ENCODE measurements around the gene EDNRA.
A peak's percentile ranks its signal among the peaks of the same experiment; 100 is the strongest.

Gene EDNRA

DNA sequence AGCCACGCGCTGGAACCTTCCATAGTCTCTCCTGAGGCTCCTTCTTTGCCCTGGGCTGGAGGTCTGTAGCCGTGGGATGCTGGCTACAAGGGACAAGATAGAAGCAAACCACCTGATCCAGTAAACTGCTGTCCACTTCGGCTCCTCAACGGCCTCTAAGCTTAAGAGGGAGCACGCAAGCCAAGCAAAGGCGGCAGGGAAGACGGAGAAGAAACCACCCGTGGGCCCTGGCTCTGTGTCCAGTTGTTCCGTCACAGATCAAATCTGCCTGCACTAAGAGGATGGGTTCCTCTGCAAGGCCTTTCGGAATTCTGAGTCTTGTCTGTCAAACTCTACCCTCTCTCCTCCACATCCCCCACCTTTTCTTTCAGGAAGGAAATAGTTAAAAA is 401 bp upstream of the EDNRA start:
- no peaks in the 10 kb centered on the region for H3K9me3 ChIP-seq (ENCODE audit: insufficient read depth, low read depth, low read length)
- peak overlapping the region; percentile 68 for H3K9ac ChIP-seq (ENCODE audit: low read depth, low read length)
- peaks cover 6% of the 10 kb centered on the region for H3K4me1 ChIP-seq (ENCODE audit: insufficient read depth, low read length)
- H3K27ac ChIP-seq (ENCODE audit: low read depth, low read length) = no peak overlapping the region
- H3K36me3 ChIP-seq (ENCODE audit: insufficient read depth, low read length) = no peaks in the 10 kb centered on the region
- peak overlapping the region; percentile 72 for H3K4me3 ChIP-seq (ENCODE audit: low read length)
- WGBS = 79% methylated on average over 11 of the region's 11 CpGs
- peaks cover 45% of the 10 kb centered on the region for H3K27me3 ChIP-seq (ENCODE audit: insufficient read depth, low read length)

DNA sequence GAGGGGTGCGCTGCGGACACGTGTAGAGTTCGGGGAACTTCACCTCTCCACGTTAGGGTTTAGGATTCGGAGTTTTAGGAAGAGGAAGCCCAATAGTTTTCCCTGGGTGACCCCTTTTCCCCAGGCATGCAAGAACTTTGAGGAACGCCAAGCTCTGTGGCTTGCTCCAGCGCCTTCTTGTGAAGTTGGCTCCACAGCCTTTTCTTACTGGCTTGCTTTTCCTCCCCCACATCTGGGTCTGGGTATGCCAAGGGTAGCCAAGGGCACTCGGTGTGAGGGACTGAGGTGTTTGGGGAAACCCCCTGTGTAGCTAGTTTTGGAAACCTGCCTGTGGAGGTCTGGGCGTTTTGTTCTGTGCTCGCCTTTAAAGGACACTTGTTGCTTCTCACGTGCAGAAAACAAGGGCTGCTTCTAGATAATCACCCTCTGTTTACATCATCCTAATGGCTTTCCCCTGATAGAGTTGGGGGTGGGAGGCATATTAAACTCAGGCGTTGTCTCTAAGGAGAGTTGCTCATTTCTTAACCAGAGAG is 746 bp downstream of the EDNRA start:
- peak overlapping the region; percentile 72 for H3K4me3 ChIP-seq (ENCODE audit: low read length)
- H3K36me3 ChIP-seq (ENCODE audit: insufficient read depth, low read length) = no peaks in the 10 kb centered on the region
- peak overlapping the region; percentile 68 for H3K9ac ChIP-seq (ENCODE audit: low read depth, low read length)
- 2% methylated on average over 12 of the region's 13 CpGs for WGBS
- H3K4me1 ChIP-seq (ENCODE audit: insufficient read depth, low read length) = peaks cover 6% of the 10 kb centered on the region
- H3K27me3 ChIP-seq (ENCODE audit: insufficient read depth, low read length) = peaks cover 45% of the 10 kb centered on the region
- no peak overlapping the region for H3K27ac ChIP-seq (ENCODE audit: low read depth, low read length)
- no peaks in the 10 kb centered on the region for H3K9me3 ChIP-seq (ENCODE audit: insufficient read depth, low read depth, low read length)

DNA sequence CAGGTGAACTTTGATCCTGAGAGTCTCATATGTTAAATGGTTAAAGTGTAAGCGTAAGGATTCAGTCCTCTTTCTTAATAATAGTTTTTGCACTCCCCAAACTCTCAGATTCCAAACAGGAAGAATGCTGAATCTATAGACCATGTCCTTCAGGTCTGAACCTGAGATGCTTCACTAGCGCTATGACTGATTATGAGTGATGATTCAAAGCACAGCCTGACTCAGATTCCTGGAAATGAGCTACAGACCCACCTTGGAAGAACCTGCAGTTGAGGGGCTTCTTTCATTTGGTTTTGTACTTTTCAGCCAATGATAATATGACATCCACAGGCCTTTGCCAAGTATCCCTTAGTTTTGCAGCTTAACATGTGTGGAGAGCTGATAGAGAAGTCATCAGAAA is 1.4 kb downstream of the EDNRA start:
- Histone ChIP-seq H3K9ac (ENCODE audit: low read depth, low read length) (no peak overlapping the region), H3K4me3 (ENCODE audit: low read length) (peak overlapping the region; percentile 72; the same call in 1 of the 2 replicates), H3K27ac (ENCODE audit: low read depth, low read length) (no peak overlapping the region), H3K27me3 (ENCODE audit: insufficient read depth, low read length) (peaks cover 45% of the 10 kb centered on the region), H3K36me3 (ENCODE audit: insufficient read depth, low read length) (no peaks in the 10 kb centered on the region), H3K4me1 (ENCODE audit: insufficient read depth, low read length) (peaks cover 6% of the 10 kb centered on the region), H3K9me3 (ENCODE audit: insufficient read depth, low read depth, low read length) (no peaks in the 10 kb centered on the region)
- WGBS = 95% methylated on average over 1 of the region's 2 CpGs

DNA sequence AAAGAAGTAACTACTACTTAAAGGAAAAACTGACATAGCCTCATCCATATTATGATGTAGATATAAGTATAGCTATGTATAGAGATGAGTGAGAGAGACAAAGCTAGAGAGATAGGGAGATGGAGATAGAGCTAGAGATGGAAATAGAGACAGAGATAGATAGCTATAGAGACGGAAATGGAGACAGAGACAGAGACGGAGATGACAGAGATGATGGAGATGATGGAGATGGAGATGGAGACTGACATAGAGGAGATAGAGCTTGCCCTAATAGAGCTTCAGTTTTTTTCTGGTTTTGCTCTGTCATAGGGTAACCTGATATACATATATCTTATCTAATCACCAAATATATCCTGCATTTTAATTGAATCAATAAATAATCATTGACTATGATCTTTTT is 4.3 kb downstream of the EDNRA start:
- WGBS = 93% methylated on average over 2 of the region's 2 CpGs
- peaks cover 6% of the 10 kb centered on the region for H3K4me1 ChIP-seq (ENCODE audit: insufficient read depth, low read length)
- no peaks in the 10 kb centered on the region for H3K36me3 ChIP-seq (ENCODE audit: insufficient read depth, low read length)
- no peak overlapping the region for H3K4me3 ChIP-seq (ENCODE audit: low read length)
- H3K27ac ChIP-seq (ENCODE audit: low read depth, low read length) = no peak overlapping the region
- H3K27me3 ChIP-seq (ENCODE audit: insufficient read depth, low read length) = peaks cover 33% of the 10 kb centered on the region
- H3K9ac ChIP-seq (ENCODE audit: low read depth, low read length) = no peak overlapping the region
- no peaks in the 10 kb centered on the region for H3K9me3 ChIP-seq (ENCODE audit: insufficient read depth, low read depth, low read length)

DNA sequence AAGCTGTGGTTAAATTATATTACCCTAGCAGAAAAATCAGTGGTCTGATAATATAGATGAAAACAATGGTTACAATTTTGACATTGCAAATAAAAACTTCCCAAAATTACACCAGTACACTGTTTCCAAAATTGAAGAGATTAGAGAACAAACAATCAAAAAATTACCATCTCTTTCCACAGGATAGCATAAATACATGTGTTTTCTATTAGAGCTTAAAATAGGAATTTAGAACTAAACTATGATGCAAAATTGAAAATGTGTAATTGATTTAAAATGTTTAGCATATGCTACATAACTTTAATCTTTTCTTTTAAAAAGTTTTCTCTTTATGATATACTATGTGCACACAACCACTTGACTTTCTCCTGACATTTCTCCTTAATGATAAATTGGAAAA is 6.7 kb downstream of the EDNRA start:
- no peaks in the 10 kb centered on the region for H3K4me1 ChIP-seq (ENCODE audit: insufficient read depth, low read length)
- H3K9ac ChIP-seq (ENCODE audit: low read depth, low read length) = no peak overlapping the region
- no peaks in the 10 kb centered on the region for H3K36me3 ChIP-seq (ENCODE audit: insufficient read depth, low read length)
- no peak overlapping the region for H3K4me3 ChIP-seq (ENCODE audit: low read length)
- no peaks in the 10 kb centered on the region for H3K9me3 ChIP-seq (ENCODE audit: insufficient read depth, low read depth, low read length)
- H3K27me3 ChIP-seq (ENCODE audit: insufficient read depth, low read length) = peaks cover 9% of the 10 kb centered on the region
- no peak overlapping the region for H3K27ac ChIP-seq (ENCODE audit: low read depth, low read length)

DNA sequence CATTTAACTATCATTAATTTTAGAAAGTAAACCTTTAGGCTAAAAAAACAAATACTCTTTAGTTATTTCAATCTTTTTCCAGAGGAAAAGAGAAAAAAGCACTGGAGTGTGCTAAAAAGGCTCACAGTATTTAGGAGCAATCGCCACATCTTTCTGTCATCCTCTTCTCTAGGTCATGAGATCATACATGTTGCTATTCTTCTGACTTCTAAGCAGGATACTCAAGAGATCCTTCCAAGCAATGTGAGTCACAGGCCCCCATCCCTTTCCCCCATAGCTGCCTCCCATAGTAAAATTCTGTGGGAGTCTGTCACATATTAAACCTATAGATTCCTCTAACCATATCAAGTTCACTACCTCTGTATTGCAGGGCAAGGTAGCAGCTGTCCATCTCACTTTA is 7.7 kb downstream of the EDNRA start:
- H3K4me3 ChIP-seq (ENCODE audit: low read length) = no peak overlapping the region
- H3K9ac ChIP-seq (ENCODE audit: low read depth, low read length) = no peak overlapping the region
- no peak overlapping the region for H3K27ac ChIP-seq (ENCODE audit: low read depth, low read length)
- no peaks in the 10 kb centered on the region for H3K9me3 ChIP-seq (ENCODE audit: insufficient read depth, low read depth, low read length)
- 97% methylated on average over 1 of the region's 1 CpG for WGBS
- H3K4me1 ChIP-seq (ENCODE audit: insufficient read depth, low read length) = no peaks in the 10 kb centered on the region
- H3K27me3 ChIP-seq (ENCODE audit: insufficient read depth, low read length) = no peaks in the 10 kb centered on the region
- H3K36me3 ChIP-seq (ENCODE audit: insufficient read depth, low read length) = no peaks in the 10 kb centered on the region

DNA sequence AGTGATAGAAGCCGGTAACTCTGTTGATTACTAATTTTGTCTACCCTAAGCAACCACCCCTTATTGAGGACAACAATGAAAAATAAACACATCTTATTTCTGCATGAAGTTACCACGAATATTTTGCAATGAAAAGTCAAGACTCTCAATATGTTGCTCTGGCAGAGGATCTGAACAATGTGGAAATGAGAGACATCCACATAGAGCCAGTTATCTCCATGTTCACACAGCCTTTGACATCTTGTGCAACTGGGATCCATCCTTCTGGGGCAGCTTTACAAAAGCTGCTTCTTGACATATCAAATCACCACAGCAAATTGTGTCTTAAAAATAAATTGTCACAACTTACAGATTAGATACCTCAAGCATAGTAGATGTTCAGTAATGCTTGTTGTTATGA is 10.2 kb downstream of the EDNRA start:
- no peaks in the 10 kb centered on the region for H3K9me3 ChIP-seq (ENCODE audit: insufficient read depth, low read depth, low read length)
- H3K27me3 ChIP-seq (ENCODE audit: insufficient read depth, low read length) = no peaks in the 10 kb centered on the region
- WGBS = 92% methylated on average over 2 of the region's 2 CpGs

DNA sequence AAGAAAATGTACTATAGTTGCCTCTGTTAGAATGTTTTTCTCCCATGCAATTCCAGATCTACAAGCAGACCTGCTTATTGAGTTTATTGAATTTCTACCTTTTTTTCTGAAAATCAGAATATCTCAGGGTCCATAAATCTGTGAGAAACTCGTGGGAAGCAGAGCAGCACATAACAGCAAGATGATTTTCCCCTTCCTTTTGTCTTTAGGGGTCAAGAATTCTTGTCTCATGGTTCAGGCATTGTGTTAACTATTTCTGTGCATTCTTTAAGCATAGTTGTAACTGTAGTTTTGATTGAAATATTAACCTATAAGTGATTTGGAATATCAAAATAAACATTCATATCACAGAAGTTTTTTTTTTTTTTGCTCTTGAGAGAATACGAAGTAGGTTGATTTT is 11.4 kb downstream of the EDNRA start:
- Histone ChIP-seq H3K27me3 (ENCODE audit: insufficient read depth, low read length) (no peaks in the 10 kb centered on the region), H3K4me3 (ENCODE audit: low read length) (no peak overlapping the region), H3K36me3 (ENCODE audit: insufficient read depth, low read length) (no peaks in the 10 kb centered on the region), H3K4me1 (ENCODE audit: insufficient read depth, low read length) (no peaks in the 10 kb centered on the region), H3K27ac (ENCODE audit: low read depth, low read length) (no peak overlapping the region), H3K9me3 (ENCODE audit: insufficient read depth, low read depth, low read length) (no peaks in the 10 kb centered on the region), H3K9ac (ENCODE audit: low read depth, low read length) (no peak overlapping the region)
- WGBS = 83% methylated on average over 1 of the region's 2 CpGs

More for the DNA sequence above, 10.2 kb downstream of the EDNRA start:
- no peak overlapping the region for H3K9ac ChIP-seq (ENCODE audit: low read depth, low read length)
- no peak overlapping the region for H3K4me3 ChIP-seq (ENCODE audit: low read length)
- no peak overlapping the region for H3K27ac ChIP-seq (ENCODE audit: low read depth, low read length)
- H3K36me3 ChIP-seq (ENCODE audit: insufficient read depth, low read length) = no peaks in the 10 kb centered on the region
- no peaks in the 10 kb centered on the region for H3K4me1 ChIP-seq (ENCODE audit: insufficient read depth, low read length)

DNA sequence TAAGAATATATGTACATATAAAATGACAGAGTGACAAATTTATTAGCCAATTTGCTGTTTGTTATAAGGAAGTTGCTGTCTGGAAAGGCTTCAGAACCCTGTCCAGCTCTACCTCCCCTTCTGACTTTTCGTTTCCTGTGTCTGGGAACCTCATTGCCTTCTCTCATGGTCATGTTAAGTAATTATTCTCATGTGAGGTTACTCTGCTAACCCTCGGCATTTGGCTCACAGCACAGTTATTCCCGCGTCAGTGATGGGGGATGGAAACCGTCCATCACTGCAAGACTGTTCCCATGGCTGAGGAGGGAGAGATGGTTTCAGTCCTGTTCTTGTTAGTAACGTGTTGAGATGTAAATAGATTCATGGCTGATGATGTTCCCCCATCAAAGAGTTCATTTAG is 11.9 kb downstream of the EDNRA start:
- Histone ChIP-seq H3K4me3 (ENCODE audit: low read length) (no peak overlapping the region), H3K4me1 (ENCODE audit: insufficient read depth, low read length) (no peaks in the 10 kb centered on the region), H3K9ac (ENCODE audit: low read depth, low read length) (no peak overlapping the region), H3K36me3 (ENCODE audit: insufficient read depth, low read length) (no peaks in the 10 kb centered on the region), H3K27me3 (ENCODE audit: insufficient read depth, low read length) (no peaks in the 10 kb centered on the region), H3K9me3 (ENCODE audit: insufficient read depth, low read depth, low read length) (no peaks in the 10 kb centered on the region), H3K27ac (ENCODE audit: low read depth, low read length) (no peak overlapping the region)
- 87% methylated on average over 6 of the region's 6 CpGs for WGBS

DNA sequence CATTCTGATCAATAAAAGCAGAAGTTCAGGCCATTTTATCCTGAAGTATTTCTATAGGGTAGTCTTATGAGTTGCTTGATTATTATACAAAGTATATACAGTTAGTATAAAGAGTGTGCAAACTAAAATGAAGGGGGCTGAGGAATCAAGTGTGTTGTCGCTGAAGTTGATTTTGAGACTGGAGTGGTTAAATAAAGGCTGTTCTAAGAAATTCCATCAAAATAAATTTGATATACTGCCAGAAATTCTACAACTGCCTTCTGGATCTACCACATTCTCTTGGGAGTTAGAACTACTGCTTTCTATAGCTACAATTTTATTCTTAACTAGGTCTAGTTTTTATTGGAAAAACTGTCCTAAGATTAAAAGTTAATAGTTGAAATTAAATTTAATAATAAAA is 12.4 kb downstream of the EDNRA start:
- Histone ChIP-seq H3K4me3 (ENCODE audit: low read length) (no peak overlapping the region), H3K27ac (ENCODE audit: low read depth, low read length) (no peak overlapping the region), H3K9ac (ENCODE audit: low read depth, low read length) (no peak overlapping the region), H3K36me3 (ENCODE audit: insufficient read depth, low read length) (no peaks in the 10 kb centered on the region), H3K9me3 (ENCODE audit: insufficient read depth, low read depth, low read length) (no peaks in the 10 kb centered on the region), H3K27me3 (ENCODE audit: insufficient read depth, low read length) (no peaks in the 10 kb centered on the region), H3K4me1 (ENCODE audit: insufficient read depth, low read length) (no peaks in the 10 kb centered on the region)
- WGBS = 100% methylated on average over 1 of the region's 1 CpG

DNA sequence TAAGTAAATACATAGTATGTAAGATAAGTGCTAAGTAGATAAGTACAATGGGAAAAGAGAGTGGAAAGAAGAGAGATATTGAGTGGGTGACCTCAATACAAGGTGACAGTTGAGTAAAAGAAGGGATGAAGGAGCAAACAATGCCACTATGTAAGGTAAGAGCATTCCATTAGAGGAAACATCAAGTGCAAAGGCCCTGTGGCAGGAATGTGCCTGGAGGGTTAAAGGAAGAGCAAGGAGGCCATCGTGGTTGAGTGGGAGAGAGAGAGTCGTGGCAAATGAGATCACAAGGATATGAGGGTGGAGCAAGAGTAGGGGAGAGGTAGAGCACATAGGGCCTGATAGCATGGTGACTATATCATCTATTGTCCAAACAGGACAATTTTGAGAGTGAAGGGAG is 13.4 kb downstream of the EDNRA start:
- 96% methylated on average over 2 of the region's 2 CpGs for WGBS

DNA sequence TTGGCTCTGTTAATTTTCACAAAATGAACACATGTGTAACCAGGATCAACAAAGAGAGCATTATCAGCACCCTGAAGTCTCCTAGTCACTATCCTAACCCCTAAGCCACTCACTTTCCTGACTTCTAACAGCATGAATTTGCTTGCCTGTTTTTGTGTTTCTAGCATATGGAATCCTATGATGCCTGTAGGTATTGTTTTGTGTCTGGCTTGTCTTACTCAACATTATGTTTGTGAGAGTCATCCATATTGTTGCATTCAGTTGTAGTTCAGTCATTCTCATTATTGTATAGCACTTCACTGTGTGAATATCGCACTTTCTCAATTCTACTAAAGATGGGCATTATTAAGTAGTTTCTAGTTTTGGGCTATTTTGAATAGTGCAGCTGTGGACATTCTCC is 15.6 kb downstream of the EDNRA start:
- Histone ChIP-seq H3K4me1 (ENCODE audit: insufficient read depth, low read length) (no peaks in the 10 kb centered on the region), H3K4me3 (ENCODE audit: low read length) (no peak overlapping the region), H3K27ac (ENCODE audit: low read depth, low read length) (no peak overlapping the region), H3K9me3 (ENCODE audit: insufficient read depth, low read depth, low read length) (no peaks in the 10 kb centered on the region), H3K27me3 (ENCODE audit: insufficient read depth, low read length) (no peaks in the 10 kb centered on the region), H3K36me3 (ENCODE audit: insufficient read depth, low read length) (no peaks in the 10 kb centered on the region), H3K9ac (ENCODE audit: low read depth, low read length) (no peak overlapping the region)
- WGBS = 100% methylated on average over 1 of the region's 1 CpG

More for the DNA sequence above, 13.4 kb downstream of the EDNRA start:
- H3K4me3 ChIP-seq (ENCODE audit: low read length) = no peak overlapping the region
- H3K9me3 ChIP-seq (ENCODE audit: insufficient read depth, low read depth, low read length) = no peaks in the 10 kb centered on the region
- H3K9ac ChIP-seq (ENCODE audit: low read depth, low read length) = no peak overlapping the region
- H3K4me1 ChIP-seq (ENCODE audit: insufficient read depth, low read length) = no peaks in the 10 kb centered on the region
- no peaks in the 10 kb centered on the region for H3K36me3 ChIP-seq (ENCODE audit: insufficient read depth, low read length)
- H3K27me3 ChIP-seq (ENCODE audit: insufficient read depth, low read length) = no peaks in the 10 kb centered on the region
- H3K27ac ChIP-seq (ENCODE audit: low read depth, low read length) = no peak overlapping the region
